OCI-LY1 (cell line): Measurements from ENCODE around the gene WDR36.

Experiments
- H2AFZ ChIP-seq: fragments of 200-600 bp; sonication (generic), shearing (Covaris generic); 2 replicates; pipeline ENCODE4 v1.6.0; 2014; ENCODE audit warnings: antibody characterized with exemption, mild to moderate bottlenecking, low read length
- H3F3A ChIP-seq: fragments of 200-600 bp; sonication (generic), shearing (Covaris generic); 2 replicates; pipeline ENCODE4 v1.6.0; 2014; ENCODE audit warnings: mild to moderate bottlenecking, antibody characterized with exemption, low read length, moderate library complexity; ENCODE audit not compliant: insufficient read depth
- H3K27ac ChIP-seq: fragments of 200-600 bp; sonication (generic); 2 replicates; pipeline ENCODE4 v1.5.1; 2014; ENCODE audit warnings: low read length, mixed run types, mild to moderate bottlenecking, low read depth; ENCODE audit not compliant: poor library complexity, severe bottlenecking
- H3K27me3 ChIP-seq: fragments of 200-600 bp; sonication (generic); 2 replicates; pipeline ENCODE4 v1.6.0; 2014; ENCODE audit warnings: antibody characterized with exemption, mild to moderate bottlenecking, low read length, moderate library complexity; ENCODE audit not compliant: insufficient read depth
- H3K36me3 ChIP-seq: fragments of 200-600 bp; sonication (generic); 2 replicates; pipeline ENCODE4 v1.6.1; 2014; ENCODE audit warnings: mild to moderate bottlenecking, antibody characterized with exemption, low read length, moderate library complexity, mixed read lengths; ENCODE audit not compliant: insufficient read depth
- H3K4me1 ChIP-seq: fragments of 200-600 bp; sonication (generic); 2 replicates; pipeline ENCODE4 v1.5.1; 2014; ENCODE audit warnings: mild to moderate bottlenecking, low read length, moderate library complexity; ENCODE audit not compliant: insufficient read depth, severe bottlenecking
- H3K4me2 ChIP-seq: fragments of 200-600 bp; sonication (generic), shearing (Covaris generic); 2 replicates; pipeline ENCODE4 v1.6.1; 2014; ENCODE audit warnings: low read length
- H3K4me3 ChIP-seq: fragments of 200-600 bp; sonication (generic); 2 replicates; pipeline ENCODE4 v1.5.1; 2014; ENCODE audit warnings: low read length, low read depth, mild to moderate bottlenecking, mixed read lengths; ENCODE audit not compliant: poor library complexity, severe bottlenecking
- H3K79me2 ChIP-seq: fragments of 200-600 bp; shearing (Covaris generic); 2 replicates; pipeline ENCODE4 v1.6.1; 2016; ENCODE audit warnings: mixed run types, low read length, mixed read lengths; ENCODE audit not compliant: insufficient read depth
- H3K9ac ChIP-seq: fragments of 200-600 bp; sonication (generic), shearing (Covaris generic); 2 replicates; pipeline ENCODE4 v1.6.1; 2014; ENCODE audit warnings: mild to moderate bottlenecking, low read length, mixed read lengths
- H3K9me2 ChIP-seq: fragments of 200-600 bp; sonication (generic), shearing (Covaris generic); 2 replicates; pipeline ENCODE4 v1.6.1; 2014; ENCODE audit warnings: low read depth, mild to moderate bottlenecking, low read length, mixed read lengths
- H3K9me3 ChIP-seq: fragments of 200-600 bp; shearing (Covaris generic); 2 replicates; pipeline ENCODE4 v1.6.1; 2014; ENCODE audit warnings: low read length, mixed read lengths
- H4K20me1 ChIP-seq: fragments of 200-600 bp; sonication (generic), shearing (Covaris generic); 2 replicates; pipeline ENCODE4 v1.6.0; 2016; ENCODE audit warnings: mild to moderate bottlenecking, low read length; ENCODE audit not compliant: insufficient read depth
- EZH2 ChIP-seq: fragments of 200-600 bp; sonication (generic), shearing (Covaris generic); IDR thresholded peaks from 2 replicates; pipeline ENCODE4 v1.8.0; 2017; ENCODE audit warnings: borderline replicate concordance, mixed run types, mild to moderate bottlenecking, antibody characterized with exemption, low read length, moderate library complexity, mixed read lengths
- TF ChIP-seq, protein P1 (sequence below): fragments of 200-600 bp; sonication (generic), shearing (Covaris generic); IDR thresholded peaks from 2 replicates; pipeline ENCODE4 v1.5.1; 2017; ENCODE audit warnings: mild to moderate bottlenecking, antibody characterized with exemption, low read length, moderate library complexity, mixed read lengths

The WDR36 gene

DNA sequence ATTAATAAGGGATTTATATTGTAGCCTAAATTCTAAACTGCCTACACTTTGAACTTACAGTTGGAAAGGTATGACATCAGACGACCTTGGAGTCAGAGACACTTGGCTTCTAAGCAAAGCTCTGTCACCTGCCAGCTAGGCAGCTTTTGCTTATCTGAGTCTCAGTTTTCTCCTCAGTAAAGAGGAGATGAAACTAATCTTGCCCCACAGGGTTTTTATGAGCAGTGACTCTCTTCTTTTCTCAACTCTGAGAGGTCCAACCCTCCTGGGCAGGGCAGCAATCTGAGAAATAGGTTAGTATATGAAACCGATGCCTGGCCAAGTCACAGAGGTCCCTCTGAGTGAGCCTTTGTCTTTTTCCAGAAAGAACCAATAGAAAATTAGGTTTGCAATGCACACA, 53.9 kb downstream of the WDR36 start:
- no peaks in the 10 kb centered on the region for H3K79me2 ChIP-seq

DNA sequence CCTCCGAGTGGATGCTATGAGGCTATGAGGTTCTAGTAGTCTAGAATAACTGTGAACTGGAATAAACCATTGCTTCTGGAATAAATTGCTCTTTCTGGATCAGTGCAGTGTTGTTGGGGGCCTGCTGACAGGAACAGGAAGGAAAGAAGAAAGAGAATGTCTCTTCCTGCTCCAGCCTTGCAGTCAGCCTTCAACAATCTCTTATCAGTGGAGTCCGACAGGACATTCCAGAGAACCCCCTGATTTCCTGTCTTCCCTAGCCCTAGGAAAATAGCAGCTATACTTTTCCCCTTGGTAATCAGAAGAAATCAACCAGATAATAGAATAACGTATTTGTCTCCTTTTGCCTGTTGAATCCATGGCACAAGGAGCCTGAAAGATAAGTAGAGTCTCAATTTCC, 55.4 kb downstream of the WDR36 start:
- Histone ChIP-seq H3K9ac (no peak overlapping the region), H3F3A (no peaks in the 10 kb centered on the region), H4K20me1 (no peaks in the 10 kb centered on the region), H3K36me3 (no peaks in the 10 kb centered on the region), H3K27me3 (peaks cover 4% of the 10 kb centered on the region; the same call in 1 of the 2 replicates), H3K4me2 (no peak overlapping the region), H2AFZ (no peak overlapping the region), H3K27ac (no peak overlapping the region), H3K9me2 (no peaks in the 10 kb centered on the region), H3K4me1 (no peaks in the 10 kb centered on the region), H3K79me2 (no peaks in the 10 kb centered on the region), H3K4me3 (no peak overlapping the region), H3K9me3 (no peaks in the 10 kb centered on the region)
- TF ChIP-seq, protein P1, sequence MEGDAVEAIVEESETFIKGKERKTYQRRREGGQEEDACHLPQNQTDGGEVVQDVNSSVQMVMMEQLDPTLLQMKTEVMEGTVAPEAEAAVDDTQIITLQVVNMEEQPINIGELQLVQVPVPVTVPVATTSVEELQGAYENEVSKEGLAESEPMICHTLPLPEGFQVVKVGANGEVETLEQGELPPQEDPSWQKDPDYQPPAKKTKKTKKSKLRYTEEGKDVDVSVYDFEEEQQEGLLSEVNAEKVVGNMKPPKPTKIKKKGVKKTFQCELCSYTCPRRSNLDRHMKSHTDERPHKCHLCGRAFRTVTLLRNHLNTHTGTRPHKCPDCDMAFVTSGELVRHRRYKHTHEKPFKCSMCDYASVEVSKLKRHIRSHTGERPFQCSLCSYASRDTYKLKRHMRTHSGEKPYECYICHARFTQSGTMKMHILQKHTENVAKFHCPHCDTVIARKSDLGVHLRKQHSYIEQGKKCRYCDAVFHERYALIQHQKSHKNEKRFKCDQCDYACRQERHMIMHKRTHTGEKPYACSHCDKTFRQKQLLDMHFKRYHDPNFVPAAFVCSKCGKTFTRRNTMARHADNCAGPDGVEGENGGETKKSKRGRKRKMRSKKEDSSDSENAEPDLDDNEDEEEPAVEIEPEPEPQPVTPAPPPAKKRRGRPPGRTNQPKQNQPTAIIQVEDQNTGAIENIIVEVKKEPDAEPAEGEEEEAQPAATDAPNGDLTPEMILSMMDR = no peak
- no peak for TF ChIP-seq EZH2

More for the DNA sequence above, 53.9 kb downstream of the WDR36 start:
- TF ChIP-seq, protein P1 = no peak
- no peak for TF ChIP-seq EZH2
- Histone ChIP-seq H3K9me3 (no peaks in the 10 kb centered on the region), H3K4me3 (no peak overlapping the region), H3K27me3 (peaks cover 4% of the 10 kb centered on the region; the same call in 1 of the 2 replicates), H3K9me2 (no peaks in the 10 kb centered on the region), H3K9ac (no peak overlapping the region), H3K4me2 (no peak overlapping the region), H2AFZ (no peak overlapping the region), H3F3A (no peaks in the 10 kb centered on the region), H3K27ac (no peak overlapping the region), H4K20me1 (no peaks in the 10 kb centered on the region), H3K4me1 (no peaks in the 10 kb centered on the region), H3K36me3 (no peaks in the 10 kb centered on the region)

DNA sequence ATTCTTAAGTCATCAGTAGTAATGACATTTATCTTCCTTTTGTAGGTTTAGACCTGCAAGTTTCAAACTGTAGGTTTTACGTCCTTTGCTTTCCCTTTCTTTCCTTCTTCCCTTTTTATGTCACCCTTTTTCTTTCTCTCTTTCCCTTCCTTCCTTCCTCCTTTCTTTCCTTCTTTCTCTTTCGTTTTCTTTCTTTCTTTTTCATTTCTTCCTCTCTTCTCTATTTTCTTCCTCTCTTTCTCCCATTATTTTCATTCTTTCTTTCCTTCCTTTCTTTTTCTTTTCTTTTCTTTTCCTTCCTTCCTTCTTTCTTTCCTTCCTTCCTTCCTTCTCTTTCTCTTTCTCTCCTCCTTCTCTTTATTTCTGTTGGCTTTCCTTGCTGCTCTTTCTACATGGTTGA, 59.9 kb downstream of the WDR36 start:
- H3K4me1 ChIP-seq = no peaks in the 10 kb centered on the region
- peaks cover 4% of the 10 kb centered on the region; the same call in 1 of the 2 replicates for H3K27me3 ChIP-seq
- H3K4me2 ChIP-seq = no peak overlapping the region
- H3K9me2 ChIP-seq = no peaks in the 10 kb centered on the region
- no peak overlapping the region for H2AFZ ChIP-seq
- H3K79me2 ChIP-seq = no peaks in the 10 kb centered on the region
- TF ChIP-seq, protein P1 = no peak
- no peak for TF ChIP-seq EZH2
- H3K9me3 ChIP-seq = no peaks in the 10 kb centered on the region
- no peak overlapping the region for H3K27ac ChIP-seq
- no peak overlapping the region for H3K9ac ChIP-seq
- H3F3A ChIP-seq = no peaks in the 10 kb centered on the region
- no peaks in the 10 kb centered on the region for H3K36me3 ChIP-seq
- no peak overlapping the region for H3K4me3 ChIP-seq
- no peaks in the 10 kb centered on the region for H4K20me1 ChIP-seq
